A549 (cell line): ENCODE data around the gene KDM4B. TPM values are rescaled to one million over a fixed set of nuclear protein-coding genes. Genes with fewer than 3 reads are reported as not detected.
"Not testable (repeated sequence)": the region's sequence is repeated elsewhere in the genome, so short reads cannot be mapped to it uniquely, and the experiment has no call there.

ENCODE experiments used
- ATAC-seq, 2 experiments: fragments of 200-7000 bp in 1 of 2; fragments of >200 bp in 1 of 2; cut with Nextera tagmentation in 1 of 2; cut with Tn5 transposase in 1 of 2; 3 replicates each; pipeline versions ENCODE4 v1.8.0 to v1.9.1; 2018 to 2020; ENCODE audit warnings: mild to moderate bottlenecking in 1 of 2, moderate library complexity in 1 of 2
- CTCF ChIA-PET: fragments of 300-600 bp; sonication (Branson Sonifier 250); formaldehyde crosslinking; extraction: SDS; loops from one replicate; lab custom pipeline; 2021; ENCODE audit warnings: antibody characterized with exemption, inconsistent platforms; lab: Yijun Ruan, JAX
- POLR2A ChIA-PET: fragments of 350-600 bp; formaldehyde crosslinking; extraction: SDS; loops from one replicate; lab custom pipeline; 2021; ENCODE audit warnings: antibody characterized with exemption, inconsistent platforms; lab: Yijun Ruan, JAX
- DNase-seq, 2 experiments: peaks; one replicate each; pipeline versions ENCODE4 v3.0.0 to v3.0.0-alpha.2; 2011 to 2016; ENCODE audit warnings: low read depth in 1 of 2, low spot score in 1 of 2
- FAIRE-seq: peaks from 2 replicates; lab custom pipeline; 2011; peaks lifted over from hg19 to GRCh38; lab: Jason Lieb, UNC
- H3K27ac ChIP-seq, 2 experiments: fragments of >200 bp; sonication (Bioruptor Twin); formaldehyde crosslinking; 3 replicates each; pipeline ENCODE4 v1.5.1; 2016 to 2017
- H3K4me1 ChIP-seq: fragments of >200 bp; sonication (Bioruptor Twin); formaldehyde crosslinking; 3 replicates; pipeline ENCODE4 v1.6.1; 2016
- H3K4me2 ChIP-seq: fragments of >200 bp; sonication (Bioruptor Twin); formaldehyde crosslinking; 3 replicates; pipeline ENCODE4 v1.6.1; 2016
- H3K4me3 ChIP-seq: fragments of >200 bp; sonication (Bioruptor Twin); formaldehyde crosslinking; 3 replicates; pipeline ENCODE4 v1.5.1; 2016
- H3K9me3 ChIP-seq: fragments of >200 bp; sonication (Bioruptor Twin); formaldehyde crosslinking; 3 replicates; pipeline ENCODE4 v1.6.1; 2016
- CBX8 ChIP-seq: fragments of 200-600 bp; sonication (generic); IDR thresholded peaks from 2 replicates; pipeline ENCODE4 v1.6.1; 2016
- CHD2 ChIP-seq: fragments of 150-350 bp; IDR thresholded peaks from 2 replicates; pipeline ENCODE4 v1.6.1; 2014; ENCODE audit warnings: low read length; ENCODE audit not compliant: partially characterized antibody
- EP300 ChIP-seq, 2 experiments: fragments of >200 bp; sonication (Bioruptor Twin); formaldehyde crosslinking; IDR thresholded peaks; 2 replicates in 1 of 2; 3 replicates in 1 of 2; pipeline ENCODE4 v1.6.1; 2016 to 2017
- FOSB ChIP-seq: fragments of 250-450 bp; sonication (Bioruptor Pico); IDR thresholded peaks from 2 replicates; pipeline ENCODE4 v1.5.0; 2020; ENCODE audit warnings: mild to moderate bottlenecking, moderate library complexity
- HES2 ChIP-seq: fragments of >200 bp; sonication (Bioruptor Twin); formaldehyde crosslinking; IDR thresholded peaks from 2 replicates; pipeline ENCODE4 v1.6.1; 2016
- HEYL ChIP-seq: fragments of 250-450 bp; sonication (Bioruptor Pico); IDR thresholded peaks from 2 replicates; pipeline ENCODE4 v1.8.0; 2021; ENCODE audit warnings: mild to moderate bottlenecking, moderate library complexity
- MAFK ChIP-seq: fragments of 450-650 bp; IDR thresholded peaks from 2 replicates; pipeline ENCODE4 v1.6.1; 2014; ENCODE audit not compliant: partially characterized antibody
- PHF8 ChIP-seq: fragments of 200-600 bp; sonication (generic); IDR thresholded peaks from 2 replicates; pipeline ENCODE4 v1.6.1; 2016; ENCODE audit warnings: low read depth, mild to moderate bottlenecking, antibody characterized with exemption, moderate library complexity, borderline replicate concordance
- RAD21 ChIP-seq, 2 experiments: fragments of >200 bp in 1 of 2; sonication (Bioruptor Twin) in 1 of 2; formaldehyde crosslinking in 1 of 2; IDR thresholded peaks in 1 of 2; conservative IDR thresholded peaks in 1 of 2; 2 replicates in 1 of 2; 3 replicates in 1 of 2; pipeline ENCODE4 v1.6.1; 2012 to 2018; ENCODE audit warnings: inconsistent platforms in 1 of 2
- TFCP2L1 ChIP-seq: fragments of 250-450 bp; sonication (Bioruptor Pico); IDR thresholded peaks from 2 replicates; pipeline ENCODE4 v1.5.0; 2021; ENCODE audit warnings: mild to moderate bottlenecking
- ZFP36 ChIP-seq: fragments of 450-650 bp; IDR thresholded peaks from 2 replicates; pipeline ENCODE4 v1.6.1; 2014; ENCODE audit warnings: borderline replicate concordance; ENCODE audit not compliant: partially characterized antibody
- WGBS: methylation state at CpG from one replicate; pipeline ENCODE4 v1.1.6; 2017; ENCODE audit errors: missing lambda C conversion rate; 5-methylcytosine and 5-hydroxymethylcytosine counted together
- polyA plus RNA-seq, 4 experiments: library from polyadenylated mRNA; depleted of rRNA in 3 of 4; stranded (reverse); fragments of >200 nt; fragmentation: RNase III in 1 of 4; extraction: RNeasy Plus Mini Kit Qiagen cat#74134 plus additional on column Dnase treatment in 1 of 4; gene quantifications; 2 replicates in 3 of 4; 3 replicates in 1 of 4; pipeline ENCODE4 v1.2.3, GENCODE V29; 2011 to 2017
- TF ChIP-seq, protein P1 (sequence below): fragments of 150-350 bp; IDR thresholded peaks from 2 replicates; pipeline ENCODE4 v1.6.1; 2014; ENCODE audit warnings: low read depth, mild to moderate bottlenecking, low read length

KDM4B gene
- polyA plus RNA-seq, 2 of the 4 experiments (the other 2 are of a cell fraction) = 3.0 to 4.6 TPM

GRCh38 chr19:5157186-5157585 is 188.3 kb downstream of the KDM4B start:
- WGBS = 76% methylated on average over 4 of the region's 4 CpGs
- H3K4me3 ChIP-seq = no peak overlapping the region
- H3K9me3 ChIP-seq = peaks cover 7% of the 10 kb centered on the region; the same call in 2 of the 3 replicates
- no peak for ATAC-seq
- FAIRE-seq = no peak
- ChIA-PET CTCF (interaction anchor here (0.7 to 1.0 kb wide), 2 partner anchors 69 to 127 kb away, joined by 3 read pairs; no protein-coding TSS in a partner anchor), POLR2A (no interaction called here)
- DNase-seq = no peak
- H3K4me1 ChIP-seq = no peaks in the 10 kb centered on the region
- no peak overlapping the region for H3K4me2 ChIP-seq
- no peak for TF ChIP-seq HEYL (CRISPR knock-in tag)
- TF ChIP-seq, protein P1, sequence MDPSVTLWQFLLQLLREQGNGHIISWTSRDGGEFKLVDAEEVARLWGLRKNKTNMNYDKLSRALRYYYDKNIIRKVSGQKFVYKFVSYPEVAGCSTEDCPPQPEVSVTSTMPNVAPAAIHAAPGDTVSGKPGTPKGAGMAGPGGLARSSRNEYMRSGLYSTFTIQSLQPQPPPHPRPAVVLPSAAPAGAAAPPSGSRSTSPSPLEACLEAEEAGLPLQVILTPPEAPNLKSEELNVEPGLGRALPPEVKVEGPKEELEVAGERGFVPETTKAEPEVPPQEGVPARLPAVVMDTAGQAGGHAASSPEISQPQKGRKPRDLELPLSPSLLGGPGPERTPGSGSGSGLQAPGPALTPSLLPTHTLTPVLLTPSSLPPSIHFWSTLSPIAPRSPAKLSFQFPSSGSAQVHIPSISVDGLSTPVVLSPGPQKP = no peak
- no peak for TF ChIP-seq ZFP36
- no peak for TF ChIP-seq CBX8
- no peak for TF ChIP-seq TFCP2L1 (CRISPR knock-in tag)
- TF ChIP-seq EP300 (IDR thresholded peaks at IDR 0.05) = no peak
- no peak for TF ChIP-seq HES2
- no peak for TF ChIP-seq CHD2
- TF ChIP-seq PHF8 = no peak
- no peak for TF ChIP-seq RAD21 (conservative IDR thresholded peaks at IDR 0.05 in 1 of 2, IDR thresholded peaks at IDR 0.05 in 1 of 2)
- TF ChIP-seq FOSB (CRISPR knock-in tag) = no peak
- no peak overlapping the region for H3K27ac ChIP-seq

DNA sequence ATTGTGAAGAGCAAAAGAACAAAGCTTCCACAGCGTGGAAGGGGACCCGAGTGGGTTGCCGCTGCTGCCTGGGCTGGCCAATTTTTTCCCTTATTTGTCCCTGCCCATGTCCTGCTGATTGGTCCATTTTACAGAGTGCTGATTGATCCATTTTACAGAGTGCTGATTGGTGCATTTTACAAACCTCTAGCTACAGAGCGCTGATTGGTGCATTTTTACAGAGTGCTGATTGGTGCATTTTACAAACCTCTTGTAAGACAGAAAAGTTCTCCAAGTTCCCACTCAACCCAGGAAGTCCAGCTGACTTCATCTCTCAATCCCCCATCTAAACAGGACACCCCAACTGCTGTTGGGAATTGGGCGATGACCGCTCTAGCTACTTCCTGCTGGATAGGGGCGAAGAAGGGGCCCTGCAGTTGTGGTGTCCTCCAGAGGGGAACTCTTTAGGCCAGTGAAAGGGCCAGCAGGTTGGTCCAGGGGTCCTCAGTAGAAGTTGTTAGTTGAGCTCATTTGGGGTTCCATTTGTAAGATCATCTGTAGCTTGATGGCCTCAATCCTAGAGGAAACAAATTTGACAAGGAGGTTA is 189.7 kb downstream of the KDM4B start:
- 98% methylated on average over 6 of the region's 7 CpGs for WGBS
- H3K4me3 ChIP-seq, H3K27ac ChIP-seq, H3K9me3 ChIP-seq, ATAC-seq, H3K4me1 ChIP-seq, FAIRE-seq, DNase-seq, H3K4me2 ChIP-seq, POLR2A ChIA-PET: not testable (repeated sequence)
- TF ChIP-seq MAFK = peak; percentile 73
- CTCF ChIA-PET = interaction anchor here (1.1 kb wide), 1 partner anchor 110 kb away, joined by 4 read pairs; no protein-coding TSS in a partner anchor

- H3K9me3 ChIP-seq, ATAC-seq, H3K4me2 ChIP-seq, FAIRE-seq, H3K4me3 ChIP-seq, H3K27ac ChIP-seq, POLR2A ChIA-PET, DNase-seq, CTCF ChIA-PET, H3K4me1 ChIP-seq: not testable (repeated sequence)
- WGBS = 94% methylated on average over 2 of the region's 2 CpGs
Observed at GRCh38 chr19:5160158-5160795, 191.4 kb downstream of the KDM4B start.

DNA sequence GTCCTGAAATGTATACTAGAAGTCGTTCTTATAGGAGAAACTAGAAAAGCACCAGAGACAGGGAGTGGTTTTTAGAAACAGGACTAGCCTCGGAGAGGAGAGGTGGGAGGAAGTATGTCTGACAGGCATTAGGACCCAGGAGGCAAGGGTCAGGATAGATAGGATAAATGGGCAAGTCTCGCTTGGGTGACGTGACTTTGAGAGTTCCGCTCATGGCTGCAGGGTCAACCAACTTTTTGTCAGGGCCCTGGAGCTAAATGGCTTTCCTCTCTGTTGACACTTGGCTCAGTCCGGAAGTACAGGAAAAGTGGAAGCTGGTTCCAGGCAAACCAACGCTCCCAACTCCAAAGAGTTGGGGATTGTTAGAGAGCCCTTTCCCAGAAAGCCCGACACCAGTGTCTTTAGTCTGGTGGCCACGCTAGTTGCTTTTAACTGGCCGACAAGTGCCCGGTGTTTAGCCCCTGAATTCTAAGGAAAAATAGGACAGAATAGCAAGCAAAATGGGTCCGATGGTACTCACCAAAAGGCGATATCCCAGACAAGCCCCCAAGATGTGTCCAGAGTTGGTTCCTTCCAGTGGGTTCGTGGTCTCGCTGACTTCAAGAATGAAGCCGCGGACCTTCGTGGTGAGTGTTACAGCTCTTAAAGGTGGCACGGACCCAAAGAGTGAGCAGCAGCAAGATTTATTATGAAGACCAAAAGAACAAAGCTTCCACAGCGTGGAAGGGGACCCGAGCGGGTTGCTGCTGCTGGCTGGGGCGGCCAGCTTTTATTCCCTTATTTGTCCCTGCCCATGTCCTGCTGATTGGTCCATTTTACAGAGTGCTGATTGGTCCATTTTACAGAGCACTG is 196.2 kb downstream of the KDM4B start:
- POLR2A ChIA-PET, ATAC-seq, DNase-seq, H3K4me3 ChIP-seq, FAIRE-seq, H3K4me2 ChIP-seq, CTCF ChIA-PET, H3K9me3 ChIP-seq: not testable (repeated sequence)
- H3K4me1 ChIP-seq = peaks cover 17% of the 10 kb centered on the region
- WGBS = 89% methylated on average over 20 of the region's 23 CpGs
- peak overlapping the region; percentile 75 to 85; a peak in 5 of 6 replicates for H3K27ac ChIP-seq
